Keratinocyte (primary cell): ENCODE data around the gene PIK3CD. TPM values are rescaled to one million over a fixed set of nuclear protein-coding genes. Genes with fewer than 3 reads are reported as not detected.

Experiments
- DNase-seq: peaks from one replicate; pipeline ENCODE4 v3.0.0-alpha.2; 2011; ENCODE audit warnings: low read depth, missing footprints, low spot score
- FAIRE-seq: peaks from 2 replicates; lab custom pipeline; 2011; peaks lifted over from hg19 to GRCh38; lab: Jason Lieb, UNC
- H2AFZ ChIP-seq: 2 replicates; pipeline ENCODE4 v1.6.0; 2012; ENCODE audit warnings: low read length, control low read depth, inconsistent platforms; ENCODE audit not compliant: control insufficient read depth
- H3K27ac ChIP-seq: 2 replicates; pipeline ENCODE4 v1.5.1; 2011; ENCODE audit warnings: low read length; ENCODE audit not compliant: control insufficient read depth, insufficient read depth
- H3K27me3 ChIP-seq: 3 replicates; pipeline ENCODE4 v1.6.0; 2011; ENCODE audit warnings: low read length; ENCODE audit not compliant: control insufficient read depth, insufficient read depth; ENCODE audit errors: extremely low read depth
- H3K36me3 ChIP-seq, 2 experiments: 2 replicates in 1 of 2; 3 replicates in 1 of 2; pipeline ENCODE4 v1.5.1; 2011; ENCODE audit warnings: low read length in 2 of 2, mild to moderate bottlenecking in 1 of 2; ENCODE audit not compliant: control insufficient read depth in 2 of 2, insufficient read depth in 2 of 2; ENCODE audit errors: extremely low read depth in 1 of 2
- H3K4me1 ChIP-seq: 3 replicates; pipeline ENCODE4 v1.5.1; 2011; ENCODE audit warnings: low read length; ENCODE audit not compliant: control insufficient read depth, insufficient read depth; ENCODE audit errors: extremely low read depth
- H3K4me2 ChIP-seq: 3 replicates; pipeline ENCODE4 v1.6.0; 2011; ENCODE audit warnings: low read depth, low read length; ENCODE audit not compliant: control insufficient read depth, insufficient read depth; ENCODE audit errors: extremely low read depth
- H3K4me3 ChIP-seq, 3 experiments: fragments of 200-600 bp in 1 of 3; sonication (generic) in 1 of 3; 2 replicates in 2 of 3; 3 replicates in 1 of 3; pipeline ENCODE4 v1.5.1; 2011 to 2016; ENCODE audit warnings: low read length in 3 of 3, mild to moderate bottlenecking in 3 of 3, control low read depth in 2 of 3, inconsistent platforms in 1 of 3, low read depth in 1 of 3, mixed read lengths in 1 of 3, mixed run types in 1 of 3, moderate library complexity in 1 of 3; ENCODE audit not compliant: control insufficient read depth in 2 of 3, insufficient read depth in 2 of 3; ENCODE audit errors: extremely low read depth in 1 of 3
- H3K79me2 ChIP-seq: 2 replicates; pipeline ENCODE4 v1.6.0; 2012; ENCODE audit warnings: low read length; ENCODE audit not compliant: control insufficient read depth, insufficient read depth
- H3K9ac ChIP-seq: 3 replicates; pipeline ENCODE4 v1.6.0; 2011; ENCODE audit warnings: low read length; ENCODE audit not compliant: control insufficient read depth, insufficient read depth; ENCODE audit errors: extremely low read depth
- H3K9me1 ChIP-seq: 3 replicates; pipeline ENCODE4 v1.6.0; 2011; ENCODE audit warnings: low read length; ENCODE audit not compliant: control insufficient read depth, insufficient read depth; ENCODE audit errors: extremely low read depth
- H3K9me3 ChIP-seq: 2 replicates; pipeline ENCODE4 v1.5.1; 2012; ENCODE audit warnings: low read depth, low read length; ENCODE audit not compliant: control insufficient read depth
- H4K20me1 ChIP-seq: 3 replicates; pipeline ENCODE4 v1.6.0; 2011; ENCODE audit warnings: low read length; ENCODE audit not compliant: control insufficient read depth, insufficient read depth; ENCODE audit errors: extremely low read depth
- EZH2 ChIP-seq: IDR thresholded peaks from one replicate; pipeline ENCODE4 v1.6.1; 2012; ENCODE audit warnings: inconsistent platforms, mild to moderate bottlenecking, low read length, moderate library complexity
- dilution Hi-C: fragments of 300-500 bp; cut with MboI; formaldehyde crosslinking; loops from one replicate; pipeline ENCODE4 v1.7.0; 2020; ENCODE audit warnings: low sequenced_read_pairs; ENCODE audit not compliant: extremely low pct_ligation_motif_present
- polyA plus RNA-seq, 5 experiments: library from polyadenylated mRNA; depleted of rRNA in 3 of 5; stranded (reverse) in 3 of 5; stranded (forward) in 1 of 5; unstranded in 1 of 5; fragments of >200 nt; gene quantifications; 1 replicate in 1 of 5; 2 replicates in 3 of 5; 3 replicates in 1 of 5; pipeline versions ENCODE4 v1.2.1 to v1.2.3, GENCODE V29; 2011 to 2012; ENCODE audit warnings: missing spikeins in 2 of 5, low read depth in 1 of 5, low replicate concordance in 1 of 5
- TF ChIP-seq, protein P1 (sequence below), 3 experiments: IDR thresholded peaks in 1 of 3; conservative IDR thresholded peaks in 1 of 3; optimal IDR thresholded peaks in 1 of 3; 2 replicates in 2 of 3; 3 replicates in 1 of 3; pipeline versions ENCODE3 to v1.5.1; 2011; ENCODE audit warnings: low read length in 3 of 3, mild to moderate bottlenecking in 3 of 3, moderate library complexity in 2 of 3, control low read depth in 1 of 3, inconsistent platforms in 1 of 3; ENCODE audit not compliant: insufficient read depth in 2 of 3; ENCODE audit errors: extremely low read depth in 1 of 3

Gene PIK3CD
- polyA plus RNA-seq, 1 donor (not counting 4 experiments of a cell fraction or from before 2014, with no cell fraction given) = 7.8 TPM

DNA sequence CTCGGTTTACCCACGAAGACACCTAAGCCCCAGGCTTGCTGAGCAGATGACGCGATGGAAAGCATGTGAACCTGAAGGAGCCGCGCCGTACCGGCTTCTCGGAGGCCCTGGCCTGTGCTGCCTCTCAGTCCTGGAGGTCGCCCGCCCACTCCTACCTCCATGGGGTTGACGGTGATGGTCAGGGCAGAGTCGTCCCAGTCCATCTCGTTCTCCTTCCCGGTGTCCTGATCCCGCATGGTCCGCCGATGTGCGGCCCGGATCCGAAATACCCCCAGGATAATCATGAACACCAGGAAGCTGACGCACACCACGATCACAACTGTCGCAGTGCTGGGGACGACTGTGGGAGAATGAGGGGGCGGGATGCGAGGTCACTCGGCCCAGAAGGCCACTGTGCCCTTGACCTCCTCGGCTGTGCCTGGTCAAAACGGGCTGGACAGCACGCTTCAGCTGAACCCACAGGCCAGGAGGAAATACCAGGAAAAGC, 79.6 kb downstream of the PIK3CD start:
- peaks cover 56 to 62% of the 10 kb centered on the region in 2 experiments for H3K36me3 ChIP-seq
- no peak for TF ChIP-seq EZH2
- TF ChIP-seq, protein P1, sequence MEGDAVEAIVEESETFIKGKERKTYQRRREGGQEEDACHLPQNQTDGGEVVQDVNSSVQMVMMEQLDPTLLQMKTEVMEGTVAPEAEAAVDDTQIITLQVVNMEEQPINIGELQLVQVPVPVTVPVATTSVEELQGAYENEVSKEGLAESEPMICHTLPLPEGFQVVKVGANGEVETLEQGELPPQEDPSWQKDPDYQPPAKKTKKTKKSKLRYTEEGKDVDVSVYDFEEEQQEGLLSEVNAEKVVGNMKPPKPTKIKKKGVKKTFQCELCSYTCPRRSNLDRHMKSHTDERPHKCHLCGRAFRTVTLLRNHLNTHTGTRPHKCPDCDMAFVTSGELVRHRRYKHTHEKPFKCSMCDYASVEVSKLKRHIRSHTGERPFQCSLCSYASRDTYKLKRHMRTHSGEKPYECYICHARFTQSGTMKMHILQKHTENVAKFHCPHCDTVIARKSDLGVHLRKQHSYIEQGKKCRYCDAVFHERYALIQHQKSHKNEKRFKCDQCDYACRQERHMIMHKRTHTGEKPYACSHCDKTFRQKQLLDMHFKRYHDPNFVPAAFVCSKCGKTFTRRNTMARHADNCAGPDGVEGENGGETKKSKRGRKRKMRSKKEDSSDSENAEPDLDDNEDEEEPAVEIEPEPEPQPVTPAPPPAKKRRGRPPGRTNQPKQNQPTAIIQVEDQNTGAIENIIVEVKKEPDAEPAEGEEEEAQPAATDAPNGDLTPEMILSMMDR (optimal IDR thresholded peaks at IDR 0.05 in 1 of 3, IDR thresholded peaks at IDR 0.05 in 1 of 3, conservative IDR thresholded peaks at IDR 0.05 in 1 of 3; ENCODE audit: extremely low read depth in 1 of 3, insufficient read depth in 2 of 3, low read length in 3 of 3) = no peak
- H3K4me1 ChIP-seq = no peaks in the 10 kb centered on the region
- H3K9ac ChIP-seq = no peak overlapping the region
- no peaks in the 10 kb centered on the region for H3K27me3 ChIP-seq
- peaks cover 4% of the 10 kb centered on the region for H4K20me1 ChIP-seq
- H3K4me3 ChIP-seq = no peak overlapping the region
- dilution Hi-C loops = no loop called here
- no peak overlapping the region for H3K27ac ChIP-seq
- FAIRE-seq (no peak), DNase-seq (no peak)
- peaks cover 2% of the 10 kb centered on the region for H3K79me2 ChIP-seq
- no peaks in the 10 kb centered on the region for H3K9me1 ChIP-seq
- no peak overlapping the region for H2AFZ ChIP-seq
- H3K4me2 ChIP-seq = no peak overlapping the region
- H3K9me3 ChIP-seq = no peaks in the 10 kb centered on the region

GRCh38 chr1:9731561-9731960, 80.0 kb downstream of the PIK3CD start:
- dilution Hi-C loops = no loop called here
- FAIRE-seq (no peak), DNase-seq (no peak)
- TF ChIP-seq, protein P1 (optimal IDR thresholded peaks at IDR 0.05 in 1 of 3, IDR thresholded peaks at IDR 0.05 in 1 of 3, conservative IDR thresholded peaks at IDR 0.05 in 1 of 3; ENCODE audit: extremely low read depth in 1 of 3, insufficient read depth in 2 of 3, low read length in 3 of 3) = no peak
- no peak for TF ChIP-seq EZH2
- peaks cover 2% of the 10 kb centered on the region for H3K79me2 ChIP-seq
- no peaks in the 10 kb centered on the region for H3K27me3 ChIP-seq
- H3K36me3 ChIP-seq = peaks cover 61 to 64% of the 10 kb centered on the region in 2 experiments
- no peak overlapping the region for H3K4me3 ChIP-seq
- H3K27ac ChIP-seq = no peak overlapping the region
- no peaks in the 10 kb centered on the region for H3K9me3 ChIP-seq
- no peaks in the 10 kb centered on the region for H3K4me1 ChIP-seq
- H2AFZ ChIP-seq = no peak overlapping the region
- H3K9ac ChIP-seq = no peak overlapping the region
- H3K9me1 ChIP-seq = no peaks in the 10 kb centered on the region
- H3K4me2 ChIP-seq = no peak overlapping the region
- H4K20me1 ChIP-seq = peaks cover 4% of the 10 kb centered on the region
